Panc1 (cell line): ENCODE measurements around the gene IL10RB. TPM values are rescaled to one million over a fixed set of nuclear protein-coding genes. Genes with fewer than 3 reads are reported as not detected.

Experiments used
- ATAC-seq: fragments of 200-7000 bp; cut with Tn5 transposase; 2 replicates; pipeline ENCODE4 v1.9.1; 2020; ENCODE audit warnings: mild to moderate bottlenecking, moderate library complexity
- BruUV-seq: library from RNA; stranded (reverse); fragments of 400-500 nt; replicated peaks from 2 replicates; lab custom pipeline; 2021; lab: Mats Ljungman, UMichigan
- CTCF ChIA-PET: fragments of 300-600 bp; sonication (Branson Sonifier 250); formaldehyde crosslinking; loops from one replicate; lab custom pipeline; 2022; ENCODE audit warnings: antibody characterized with exemption; lab: Charles Lee
- POLR2A ChIA-PET: fragments of 300-600 bp; sonication (Branson Sonifier 250); formaldehyde crosslinking; loops from one replicate; lab custom pipeline; 2022; ENCODE audit warnings: antibody characterized with exemption; lab: Charles Lee
- DNase-seq: peaks from one replicate; pipeline ENCODE4 v3.0.0-alpha.2; 2010; ENCODE audit warnings: low read depth, low spot score
- H3K27ac ChIP-seq: 2 replicates; pipeline ENCODE4 v1.5.1; 2011; ENCODE audit warnings: mild to moderate bottlenecking, low read length, inconsistent platforms
- H3K27me3 ChIP-seq: fragments of 200-500 bp; sonication (Bioruptor generic); 2 replicates; pipeline ENCODE4 v1.6.0; 2014; ENCODE audit warnings: low read length, inconsistent platforms; ENCODE audit not compliant: control insufficient read depth, insufficient read depth
- H3K36me3 ChIP-seq: fragments of 200-500 bp; sonication (Bioruptor generic); 2 replicates; pipeline ENCODE4 v1.5.1; 2014; ENCODE audit warnings: inconsistent platforms, mild to moderate bottlenecking, low read length, moderate library complexity; ENCODE audit not compliant: control insufficient read depth, insufficient read depth
- H3K4me1 ChIP-seq: 2 replicates; pipeline ENCODE4 v1.5.1; 2011; ENCODE audit warnings: inconsistent platforms, mild to moderate bottlenecking, low read length, moderate library complexity; ENCODE audit not compliant: control insufficient read depth, insufficient read depth
- H3K4me3 ChIP-seq, 2 experiments: 2 replicates each; pipeline ENCODE4 v1.5.1; 2011 to 2012; ENCODE audit warnings: low read depth in 2 of 2, low read length in 2 of 2, mild to moderate bottlenecking in 2 of 2, inconsistent platforms in 1 of 2, moderate library complexity in 1 of 2
- H3K9me3 ChIP-seq: fragments of 200-500 bp; sonication (Bioruptor generic); 2 replicates; pipeline ENCODE4 v1.5.1; 2014; ENCODE audit warnings: low read depth, mild to moderate bottlenecking, inconsistent platforms, low read length, moderate library complexity; ENCODE audit not compliant: control insufficient read depth, insufficient read depth
- CTCF ChIP-seq: fragments of 450-650 bp; IDR thresholded peaks from 2 replicates; pipeline ENCODE4 v1.5.1; 2017; ENCODE audit warnings: mild to moderate bottlenecking
- POLR2AphosphoS5 ChIP-seq: IDR thresholded peaks from 2 replicates; pipeline ENCODE4 v1.6.1; 2012; ENCODE audit warnings: mild to moderate bottlenecking, low read depth, low read length, moderate library complexity
- REST ChIP-seq, 2 experiments: IDR thresholded peaks; 2 replicates each; pipeline ENCODE4 v1.6.1; 2011 to 2012; ENCODE audit warnings: low read depth in 2 of 2, control low read depth in 1 of 2, low read length in 1 of 2, mild to moderate bottlenecking in 1 of 2, moderate library complexity in 1 of 2; ENCODE audit not compliant: insufficient read depth in 1 of 2
- SIN3A ChIP-seq: IDR thresholded peaks from 2 replicates; pipeline ENCODE4 v1.6.1; 2012; ENCODE audit warnings: low read depth, mild to moderate bottlenecking, low read length, moderate library complexity, borderline replicate concordance; ENCODE audit not compliant: insufficient read depth
- TCF7L2 ChIP-seq: IDR thresholded peaks from 2 replicates; pipeline ENCODE4 v1.6.1; 2011; ENCODE audit warnings: mild to moderate bottlenecking, low read depth, low read length, inconsistent platforms
- in situ Hi-C: cut with HindIII; loops from 2 replicates; pipeline ENCODE4 v1.10.0; 2016; ENCODE audit warnings: low sequenced_read_pairs, low pct_unique_long_range_greater_than_20kb
- intact Hi-C: fragments of 100-400 bp; cut with micrococcal nuclease; formaldehyde crosslinking; loops from one replicate; pipeline ENCODE4 v1.10.0; 2022; ENCODE audit not compliant: unreplicated experiment
- total RNA-seq: library from RNA; stranded (reverse); gene quantifications from one replicate; pipeline ENCODE4 v1.2.1, GENCODE V29; 2021; ENCODE audit not compliant: unreplicated experiment

Gene IL10RB
- total RNA-seq, 1 experiment from 2014 or later, result 17.7 TPM

- DNase-seq, result no peak
- no peak overlapping the region for H3K27ac ChIP-seq
- ChIA-PET CTCF (no interaction called here), POLR2A (no interaction called here)
- no peak overlapping the region for H3K4me3 ChIP-seq
- no peaks in the 10 kb centered on the region for H3K27me3 ChIP-seq
- TF ChIP-seq TCF7L2 (no peak), SIN3A (no peak), CTCF (no peak), POLR2AphosphoS5 (no peak), REST (IDR thresholded peaks at IDR 0.05; ENCODE audit: insufficient read depth in 1 of 2, low read depth in 2 of 2, low read length in 1 of 2) (no peak)
- H3K4me1 ChIP-seq, result no peaks in the 10 kb centered on the region
- no peak for ATAC-seq
- intact Hi-C loops, result no loop called here
- BruUV-seq, result no TSS peak
- in situ Hi-C loops, result no loop called here
- no peaks in the 10 kb centered on the region for H3K9me3 ChIP-seq
- H3K36me3 ChIP-seq, result no peaks in the 10 kb centered on the region
Measured at GRCh38 chr21:33293811-33294216, 27.6 kb downstream of the IL10RB start.

- no peak for DNase-seq
- in situ Hi-C loops (no loop called here), intact Hi-C loops (no loop called here)
- TF ChIP-seq REST (IDR thresholded peaks at IDR 0.05; ENCODE audit: insufficient read depth in 1 of 2, low read depth in 2 of 2, low read length in 1 of 2), result no peak
- BruUV-seq, result no TSS peak
- H3K9me3 ChIP-seq, result no peaks in the 10 kb centered on the region
- H3K27ac ChIP-seq, result no peak overlapping the region
- H3K27me3 ChIP-seq, result no peaks in the 10 kb centered on the region
- H3K36me3 ChIP-seq, result no peaks in the 10 kb centered on the region
- POLR2A ChIA-PET, result interaction anchor here (0.6 kb wide), 1 partner anchor 12 kb away, joined by 6 read pairs; no protein-coding TSS in a partner anchor
- CTCF ChIA-PET, result no interaction called here
- no peak overlapping the region for H3K4me3 ChIP-seq
- H3K4me1 ChIP-seq, result no peaks in the 10 kb centered on the region
- ATAC-seq, result no peak
Measured at GRCh38 chr21:33296156-33296555, 30.0 kb downstream of the IL10RB start.
